Esophagus squamous epithelium (tissue), 5 donors: ENCODE measurements around the gene FGF14. TPM values are rescaled to one million over a fixed set of nuclear protein-coding genes. Genes with fewer than 3 reads are reported as not detected.

ENCODE experiments used
- DNase-seq: peaks from one replicate; lab custom pipeline; 2025; lab: John Stamatoyannopoulos, UW
- H3K27ac ChIP-seq, 4 donors: fragments of 200-600 bp; sonication (generic); one replicate each; pipeline ENCODE4 v1.5.1; 2016 to 2019; ENCODE audit warnings: mild to moderate bottlenecking in 1 of 4
- H3K27me3 ChIP-seq, 4 donors: fragments of 200-600 bp; sonication (generic); 1 replicate in 3 of 4; 2 replicates in 1 of 4; pipeline versions ENCODE4 v1.5.1 to v1.6.0; 2017 to 2021; ENCODE audit warnings: antibody characterized with exemption in 1 of 4
- H3K36me3 ChIP-seq, 3 donors: fragments of 200-600 bp; sonication (generic); one replicate each; pipeline ENCODE4 v1.5.1; 2016 to 2019
- H3K4me1 ChIP-seq, 3 donors: fragments of 200-600 bp; sonication (generic); one replicate each; pipeline ENCODE4 v1.5.1; 2017 to 2019
- H3K4me3 ChIP-seq, 4 donors: fragments of 200-600 bp; sonication (generic); 1 replicate in 3 of 4; 2 replicates in 1 of 4; pipeline ENCODE4 v1.5.1; 2016 to 2019; ENCODE audit warnings: mild to moderate bottlenecking in 2 of 4, moderate library complexity in 1 of 4
- H3K9me3 ChIP-seq, 3 donors: fragments of 200-600 bp; sonication (generic); one replicate each; pipeline ENCODE4 v1.5.1; 2016 to 2019
- POLR2A ChIP-seq, 4 donors: fragments of 450-650 bp; IDR thresholded peaks; one replicate each; pipeline ENCODE4 v1.6.1; 2017; ENCODE audit warnings: antibody characterized with exemption in 4 of 4, mild to moderate bottlenecking in 4 of 4, moderate library complexity in 3 of 4
- WGBS, 2 donors: methylation state at CpG; one replicate each; pipeline ENCODE4 v1.1.5; 2018; 5-methylcytosine and 5-hydroxymethylcytosine counted together
- intact Hi-C: fragments of 100-400 bp; cut with DNase I; formaldehyde crosslinking; loops from one replicate; pipeline ENCODE4 v1.15.0; 2022
- total RNA-seq, 4 donors: library from RNA; depleted of rRNA; stranded (reverse); fragments of >200 nt; gene quantifications; one replicate each; pipeline ENCODE4 v1.1.0, GENCODE V29; 2016
- TF ChIP-seq, protein P1 (sequence below), 6 experiments: fragments of 450-650 bp in 4 of 6; fragments of 200-600 bp in 2 of 6; sonication (generic) in 2 of 6; IDR thresholded peaks; one replicate each; pipeline ENCODE4 v1.5.1; 2016 to 2019; ENCODE audit warnings: antibody characterized with exemption in 6 of 6, mild to moderate bottlenecking in 4 of 6, moderate library complexity in 4 of 6
- donor health status: DM: yes; HTN: yes; CAD: no.

The FGF14 gene
- total RNA-seq, 4 donors from 2014 or later = 0.11 to 4.2 (median 1.0) TPM

DNA sequence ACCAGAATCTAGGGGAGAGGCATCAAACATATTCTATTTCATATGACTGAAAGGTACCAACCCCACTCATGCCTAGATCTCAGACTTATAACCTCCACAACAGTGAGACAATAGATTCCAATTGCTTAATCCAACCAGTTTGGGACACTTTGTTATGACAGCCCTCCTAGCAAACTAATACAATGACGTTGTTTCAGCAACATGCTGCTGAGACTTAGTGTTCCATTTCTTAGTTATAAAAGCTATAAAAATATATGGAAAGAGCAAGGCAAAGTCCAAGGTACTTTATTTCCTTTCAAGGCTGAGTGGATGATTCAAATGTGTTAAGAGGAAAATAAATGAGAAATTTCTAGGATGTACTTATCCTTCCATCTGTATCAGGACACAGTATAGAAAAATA lies 352.0 kb downstream of the FGF14 start:
- no peak overlapping the region for H3K27ac ChIP-seq
- H3K4me1 ChIP-seq = no peaks in the 10 kb centered on the region
- no peaks in the 10 kb centered on the region for H3K36me3 ChIP-seq
- 78 to 88% methylated on average over 1 of the region's 1 CpG for WGBS, 2 donors
- peaks cover 0 to 30% (median 10%) of the 10 kb centered on the region in 3 donors for H3K9me3 ChIP-seq
- TF ChIP-seq, protein P1, sequence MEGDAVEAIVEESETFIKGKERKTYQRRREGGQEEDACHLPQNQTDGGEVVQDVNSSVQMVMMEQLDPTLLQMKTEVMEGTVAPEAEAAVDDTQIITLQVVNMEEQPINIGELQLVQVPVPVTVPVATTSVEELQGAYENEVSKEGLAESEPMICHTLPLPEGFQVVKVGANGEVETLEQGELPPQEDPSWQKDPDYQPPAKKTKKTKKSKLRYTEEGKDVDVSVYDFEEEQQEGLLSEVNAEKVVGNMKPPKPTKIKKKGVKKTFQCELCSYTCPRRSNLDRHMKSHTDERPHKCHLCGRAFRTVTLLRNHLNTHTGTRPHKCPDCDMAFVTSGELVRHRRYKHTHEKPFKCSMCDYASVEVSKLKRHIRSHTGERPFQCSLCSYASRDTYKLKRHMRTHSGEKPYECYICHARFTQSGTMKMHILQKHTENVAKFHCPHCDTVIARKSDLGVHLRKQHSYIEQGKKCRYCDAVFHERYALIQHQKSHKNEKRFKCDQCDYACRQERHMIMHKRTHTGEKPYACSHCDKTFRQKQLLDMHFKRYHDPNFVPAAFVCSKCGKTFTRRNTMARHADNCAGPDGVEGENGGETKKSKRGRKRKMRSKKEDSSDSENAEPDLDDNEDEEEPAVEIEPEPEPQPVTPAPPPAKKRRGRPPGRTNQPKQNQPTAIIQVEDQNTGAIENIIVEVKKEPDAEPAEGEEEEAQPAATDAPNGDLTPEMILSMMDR (IDR thresholded peaks at IDR 0.05) = no peak
- TF ChIP-seq POLR2A (IDR thresholded peaks at IDR 0.05) = no peak
- no peak for DNase-seq
- H3K4me3 ChIP-seq = no peak overlapping the region
- H3K27me3 ChIP-seq = no peaks in the 10 kb centered on the region
- intact Hi-C loops = no loop called here

DNA sequence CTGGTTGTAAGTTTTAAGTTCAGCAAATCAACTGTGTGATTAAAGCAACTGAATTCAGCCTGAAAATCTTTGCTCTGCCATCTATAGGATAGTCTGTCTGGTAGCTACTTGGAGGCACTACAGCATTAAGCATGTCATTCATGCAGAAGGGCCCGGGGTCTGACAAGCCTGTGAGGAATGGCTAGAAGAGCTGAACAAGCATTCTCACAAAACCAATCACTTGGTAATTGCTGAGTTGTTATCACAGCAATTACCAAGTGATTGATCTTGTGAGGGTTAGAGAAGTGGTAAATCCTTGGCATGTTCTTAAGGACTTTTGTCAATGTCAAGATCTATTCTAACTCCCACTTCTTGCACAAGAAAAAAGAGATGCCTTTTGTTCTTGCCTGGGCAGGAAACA lies 356.1 kb downstream of the FGF14 start:
- H3K36me3 ChIP-seq = no peaks in the 10 kb centered on the region
- H3K27ac ChIP-seq = no peak overlapping the region
- TF ChIP-seq, protein P1 (IDR thresholded peaks at IDR 0.05) = no peak
- no peak for TF ChIP-seq POLR2A (IDR thresholded peaks at IDR 0.05)
- no peaks in the 10 kb centered on the region for H3K4me1 ChIP-seq
- no peak overlapping the region for H3K4me3 ChIP-seq
- no peaks in the 10 kb centered on the region for H3K9me3 ChIP-seq
- WGBS, 2 donors = 0 to 40% methylated on average over 1 of the region's 1 CpG
- intact Hi-C loops = no loop called here
- no peak for DNase-seq
- H3K27me3 ChIP-seq = no peaks in the 10 kb centered on the region

DNA sequence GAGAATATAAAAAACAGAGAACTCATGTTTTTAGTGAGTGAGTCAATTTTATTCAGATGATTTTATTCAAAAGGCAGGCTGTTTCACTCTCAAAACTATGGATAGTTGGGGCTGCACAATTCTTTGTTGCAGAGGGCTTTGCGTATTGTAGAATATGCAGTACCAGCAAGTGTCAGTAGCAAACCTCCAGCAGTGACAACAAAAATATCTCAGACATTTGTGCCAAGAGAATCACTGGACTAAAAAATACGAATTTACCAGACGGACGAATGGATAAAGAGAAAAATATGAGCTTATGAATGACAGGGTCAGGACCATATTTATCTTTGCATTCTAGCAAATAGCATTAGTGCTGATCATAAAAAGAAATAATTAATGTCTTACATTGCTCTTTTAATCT lies 359.1 kb downstream of the FGF14 start:
- no peaks in the 10 kb centered on the region for H3K27me3 ChIP-seq
- H3K27ac ChIP-seq = no peak overlapping the region
- H3K4me1 ChIP-seq = no peaks in the 10 kb centered on the region
- 47 to 62% methylated on average over 4 of the region's 4 CpGs for WGBS, 2 donors
- no peaks in the 10 kb centered on the region for H3K36me3 ChIP-seq
- no peak overlapping the region for H3K4me3 ChIP-seq
- no peak for DNase-seq
- intact Hi-C loops = no loop called here
- no peaks in the 10 kb centered on the region for H3K9me3 ChIP-seq
- TF ChIP-seq, protein P1 (IDR thresholded peaks at IDR 0.05) = no peak
- TF ChIP-seq POLR2A (IDR thresholded peaks at IDR 0.05) = no peak

DNA sequence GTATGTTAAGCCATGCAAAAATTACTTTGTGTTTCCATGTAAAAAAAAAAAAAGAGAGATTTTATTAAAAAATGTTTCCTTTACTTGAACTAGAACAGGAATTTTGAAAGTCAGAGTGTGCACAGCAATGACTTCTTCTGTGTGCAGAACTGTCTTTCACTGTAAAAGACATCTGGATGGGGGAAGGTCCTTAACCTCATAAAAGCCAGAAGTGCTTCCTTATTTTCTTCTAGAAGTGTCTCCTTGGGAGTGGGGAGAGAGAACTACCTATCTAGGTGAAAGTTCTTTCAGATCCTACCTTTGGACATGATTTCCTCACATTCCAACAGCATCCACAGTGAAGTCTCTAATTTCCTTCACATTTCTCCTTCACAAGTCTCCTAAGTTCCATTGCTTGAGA lies 360.3 kb downstream of the FGF14 start:
- H3K4me3 ChIP-seq = no peak overlapping the region
- H3K27ac ChIP-seq = no peak overlapping the region
- H3K9me3 ChIP-seq = no peaks in the 10 kb centered on the region
- H3K27me3 ChIP-seq = no peaks in the 10 kb centered on the region
- intact Hi-C loops = no loop called here
- H3K36me3 ChIP-seq = no peaks in the 10 kb centered on the region
- H3K4me1 ChIP-seq = no peaks in the 10 kb centered on the region
- no peak for DNase-seq
- TF ChIP-seq POLR2A (IDR thresholded peaks at IDR 0.05) = no peak
- TF ChIP-seq, protein P1 (IDR thresholded peaks at IDR 0.05) = no peak

DNA sequence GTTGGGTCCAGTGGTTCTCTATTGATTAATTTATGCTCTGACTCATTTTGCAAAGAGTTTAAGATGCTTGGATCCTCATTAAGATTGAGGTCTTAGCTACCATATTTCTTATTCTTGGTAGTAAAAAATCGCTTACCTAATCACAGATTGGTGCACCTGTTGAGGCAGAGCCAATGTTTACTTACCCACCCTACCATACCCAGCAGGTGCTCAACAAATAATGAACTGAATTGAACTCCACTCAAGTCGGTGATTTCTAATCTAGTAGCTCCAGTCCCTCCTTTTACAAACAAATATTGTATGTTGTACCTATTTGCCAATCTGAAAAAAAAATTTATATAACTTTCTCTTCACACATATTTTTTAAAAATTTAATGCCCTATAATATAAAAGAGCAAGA lies 361.0 kb downstream of the FGF14 start:
- no peaks in the 10 kb centered on the region for H3K27me3 ChIP-seq
- no peaks in the 10 kb centered on the region for H3K36me3 ChIP-seq
- 56 to 63% methylated on average over 2 of the region's 2 CpGs for WGBS, 2 donors
- H3K9me3 ChIP-seq = no peaks in the 10 kb centered on the region
- H3K4me1 ChIP-seq = no peaks in the 10 kb centered on the region
- TF ChIP-seq POLR2A (IDR thresholded peaks at IDR 0.05) = no peak
- TF ChIP-seq, protein P1 (IDR thresholded peaks at IDR 0.05) = no peak
- no peak overlapping the region for H3K27ac ChIP-seq
- intact Hi-C loops = no loop called here
- DNase-seq = no peak
- H3K4me3 ChIP-seq = no peak overlapping the region
